ENCODE results near the gene RASGRP1.

RASGRP1 gene

GRCh38 chr15:38522922-38523321, 41.7 kb downstream of the RASGRP1 start:
- DNase-seq (ENCODE audit: low read depth in 1 of 2, low spot score in 1 of 2): no peak
- no peak overlapping the region for H3K4me3 ChIP-seq (replicated peaks; ENCODE audit: insufficient read depth, low read length)
- TF ChIP-seq REST (IDR thresholded peaks at IDR 0.05; ENCODE audit: insufficient replicate concordance, low read depth): no peak
- no peak for TF ChIP-seq GABPA (IDR thresholded peaks at IDR 0.05; ENCODE audit: low read depth)
- no peak for TF ChIP-seq POLR2AphosphoS5 (IDR thresholded peaks at IDR 0.05; ENCODE audit: low read depth)
- TF ChIP-seq CTCF (IDR thresholded peaks at IDR 0.05; ENCODE audit: insufficient read depth, low read length): no peak
- TF ChIP-seq SPI1 (IDR thresholded peaks at IDR 0.05; ENCODE audit: borderline replicate concordance, low read depth): no peak
- H3K27ac ChIP-seq (replicated peaks): no peak overlapping the region
- no peaks in the 10 kb centered on the region for H3K27me3 ChIP-seq (ENCODE audit: insufficient read depth, poor library complexity, severe bottlenecking)

GRCh38 chr15:38521316-38521715, 43.3 kb downstream of the RASGRP1 start:
- Histone ChIP-seq H3K27me3 (ENCODE audit: insufficient read depth, poor library complexity, severe bottlenecking) (no peaks in the 10 kb centered on the region), H3K4me3 (replicated peaks; ENCODE audit: insufficient read depth, low read length) (no peak overlapping the region), H3K27ac (replicated peaks) (no peak overlapping the region)
- no peak for TF ChIP-seq SPI1 (IDR thresholded peaks at IDR 0.05; ENCODE audit: borderline replicate concordance, low read depth)
- TF ChIP-seq CTCF (IDR thresholded peaks at IDR 0.05; ENCODE audit: insufficient read depth, low read length): no peak
- no peak for TF ChIP-seq GABPA (IDR thresholded peaks at IDR 0.05; ENCODE audit: low read depth)
- no peak for TF ChIP-seq POLR2AphosphoS5 (IDR thresholded peaks at IDR 0.05; ENCODE audit: low read depth)
- no peak for TF ChIP-seq REST (IDR thresholded peaks at IDR 0.05; ENCODE audit: insufficient replicate concordance, low read depth)
- DNase-seq (ENCODE audit: low read depth in 1 of 2, low spot score in 1 of 2): no peak

- no peak for TF ChIP-seq POLR2AphosphoS5 (IDR thresholded peaks at IDR 0.05; ENCODE audit: low read depth)
- no peak for TF ChIP-seq SPI1 (IDR thresholded peaks at IDR 0.05; ENCODE audit: borderline replicate concordance, low read depth)
- no peak for DNase-seq (ENCODE audit: low read depth in 1 of 2, low spot score in 1 of 2)
- Histone ChIP-seq H3K27ac (replicated peaks) (no peak overlapping the region), H3K27me3 (ENCODE audit: insufficient read depth, poor library complexity, severe bottlenecking) (no peaks in the 10 kb centered on the region), H3K4me3 (replicated peaks; ENCODE audit: insufficient read depth, low read length) (no peak overlapping the region)
These were observed 44.6 kb downstream of the RASGRP1 start for GRCh38 chr15:38520035-38520434.

- Histone ChIP-seq H3K4me3 (replicated peaks; ENCODE audit: insufficient read depth, low read length) (no peak overlapping the region), H3K27ac (replicated peaks) (no peak overlapping the region), H3K27me3 (ENCODE audit: insufficient read depth, poor library complexity, severe bottlenecking) (peaks cover 2% of the 10 kb centered on the region)
- DNase-seq (ENCODE audit: low read depth in 1 of 2, low spot score in 1 of 2): no peak
- TF ChIP-seq SPI1 (IDR thresholded peaks at IDR 0.05; ENCODE audit: borderline replicate concordance, low read depth): no peak
- TF ChIP-seq POLR2AphosphoS5 (IDR thresholded peaks at IDR 0.05; ENCODE audit: low read depth): no peak
- TF ChIP-seq REST (IDR thresholded peaks at IDR 0.05; ENCODE audit: insufficient replicate concordance, low read depth): no peak
These were observed 46.5 kb downstream of the RASGRP1 start for GRCh38 chr15:38518084-38518483.

Data from HL-60 (cell line).